Adrenal gland (tissue), 5 donors: ENCODE measurements around the gene MIEF1.

ENCODE experiments used
- CTCF ChIP-seq, 6 experiments: fragments of 450-650 bp in 4 of 6; fragments of 200-600 bp in 2 of 6; sonication (generic) in 1 of 6; IDR thresholded peaks; 1 replicate in 5 of 6; 2 replicates in 1 of 6; pipeline versions ENCODE4 v1.5.1 to v1.8.0; 2016 to 2021; ENCODE audit warnings: antibody characterized with exemption in 6 of 6, mild to moderate bottlenecking in 2 of 6, moderate library complexity in 1 of 6
- POLR2A ChIP-seq, 2 donors: fragments of 450-650 bp; IDR thresholded peaks; one replicate each; pipeline ENCODE4 v1.6.1; 2017; ENCODE audit warnings: antibody characterized with exemption in 2 of 2, mild to moderate bottlenecking in 2 of 2, moderate library complexity in 1 of 2
- donor health status: DM: no; HTN: no; CAD: no.

- TF ChIP-seq CTCF (IDR thresholded peaks at IDR 0.05), result no peak
- no peak for TF ChIP-seq POLR2A (IDR thresholded peaks at IDR 0.05)
These were observed 414 bp upstream of the MIEF1 start for GRCh38 chr22:39501644-39502108.
